Activated CD4-positive, CD25-positive, alpha-beta regulatory T cell (primary cell): ENCODE measurements around the gene C4orf50.
"Not testable (repeated sequence)": the region's sequence is repeated elsewhere in the genome, so short reads cannot be mapped to it uniquely, and the experiment has no call there.

Source experiments
- DNase-seq, 4 experiments: peaks; one replicate each; lab custom pipeline; 2025; lab: John Stamatoyannopoulos, UW

The C4orf50 gene

DNA sequence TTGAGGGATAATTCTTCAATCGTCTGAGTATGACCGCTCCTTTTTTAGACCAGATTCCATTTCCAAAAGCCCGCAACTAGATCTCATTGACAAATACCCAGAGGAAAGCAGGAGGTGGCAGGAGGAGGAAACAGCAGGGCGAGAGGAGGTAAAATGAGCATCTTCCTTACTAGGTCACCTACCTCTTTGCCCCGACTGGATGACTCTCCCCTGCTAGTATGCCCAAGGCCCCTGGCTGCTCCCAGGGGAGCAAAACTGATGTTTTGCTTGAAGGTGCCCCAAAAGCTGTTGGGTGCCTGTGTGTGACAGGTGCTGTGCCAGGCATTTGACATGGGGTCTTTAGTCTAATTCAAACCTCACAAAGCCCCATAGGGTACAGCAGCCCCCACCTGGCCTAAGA, 48.9 kb downstream of the C4orf50 start:
- DNase-seq = no peak

GRCh38 chr4:5968246-5968645, 50.0 kb downstream of the C4orf50 start:
- no peak for DNase-seq

GRCh38 chr4:5967783-5968182, 50.4 kb downstream of the C4orf50 start:
- DNase-seq = no peak

GRCh38 chr4:5965225-5965624, 53.0 kb downstream of the C4orf50 start:
- no peak for DNase-seq

GRCh38 chr4:5964030-5964429, 54.2 kb downstream of the C4orf50 start:
- DNase-seq = no peak

DNA sequence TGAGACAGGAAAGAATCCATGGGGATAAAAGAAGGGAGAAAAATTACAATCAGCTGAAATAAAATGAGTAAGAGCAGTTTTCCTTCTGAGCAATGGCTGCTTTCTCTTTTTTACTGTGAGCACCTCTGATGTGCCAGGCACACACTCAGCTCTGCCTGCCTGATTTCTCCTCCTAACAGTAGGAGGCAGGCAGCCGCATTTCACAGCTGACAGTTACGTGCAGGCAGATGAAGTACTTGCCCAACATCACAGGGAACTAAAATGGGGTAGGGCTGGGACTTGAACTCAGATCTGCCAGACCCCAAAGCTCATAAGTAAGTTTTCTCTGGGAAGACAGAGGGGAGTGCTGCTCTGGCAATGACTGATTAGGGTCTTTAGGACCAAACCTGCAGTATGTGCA, 54.6 kb downstream of the C4orf50 start:
- DNase-seq = no peak

- DNase-seq = no peak
Measured at GRCh38 chr4:5962416-5962815, 55.8 kb downstream of the C4orf50 start.

DNA sequence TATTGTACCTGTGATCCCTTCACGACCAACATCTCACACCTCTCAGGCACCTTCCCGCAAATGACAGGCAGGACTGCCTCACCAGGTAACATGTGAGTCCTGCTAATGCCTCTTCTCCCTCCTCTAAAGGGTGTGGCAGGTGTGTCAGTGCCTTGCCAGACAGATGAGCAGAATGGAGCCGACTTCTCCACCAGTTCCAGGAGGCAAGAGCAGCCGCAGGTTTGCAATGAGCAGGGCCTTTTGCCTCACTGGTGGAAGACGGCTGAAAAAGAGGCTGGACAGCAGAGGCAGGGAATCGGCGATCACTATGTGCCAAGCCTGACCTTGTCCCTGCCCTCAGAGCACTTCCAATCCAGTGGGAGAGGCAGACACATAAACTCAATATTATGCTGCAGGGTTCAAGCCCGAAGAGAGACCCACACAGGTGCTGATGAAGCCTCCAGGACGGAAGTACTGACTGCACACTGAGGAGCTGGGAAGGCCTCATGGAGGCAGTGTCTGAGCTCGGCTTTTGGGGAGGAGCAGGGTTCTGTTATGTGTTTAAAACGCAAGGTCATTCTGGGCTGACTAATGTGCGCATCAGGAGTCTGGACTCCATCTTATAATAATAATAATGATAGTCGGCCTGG, 57.9 kb downstream of the C4orf50 start:
- DNase-seq = no peak

GRCh38 chr4:5959211-5959982, 58.8 kb downstream of the C4orf50 start:
- no peak for DNase-seq

GRCh38 chr4:5958199-5958735, 60.0 kb downstream of the C4orf50 start:
- no peak for DNase-seq

GRCh38 chr4:5957076-5957475, 61.2 kb downstream of the C4orf50 start:
- DNase-seq = no peak

GRCh38 chr4:5956285-5957021, 61.8 kb downstream of the C4orf50 start:
- no peak for DNase-seq

DNA sequence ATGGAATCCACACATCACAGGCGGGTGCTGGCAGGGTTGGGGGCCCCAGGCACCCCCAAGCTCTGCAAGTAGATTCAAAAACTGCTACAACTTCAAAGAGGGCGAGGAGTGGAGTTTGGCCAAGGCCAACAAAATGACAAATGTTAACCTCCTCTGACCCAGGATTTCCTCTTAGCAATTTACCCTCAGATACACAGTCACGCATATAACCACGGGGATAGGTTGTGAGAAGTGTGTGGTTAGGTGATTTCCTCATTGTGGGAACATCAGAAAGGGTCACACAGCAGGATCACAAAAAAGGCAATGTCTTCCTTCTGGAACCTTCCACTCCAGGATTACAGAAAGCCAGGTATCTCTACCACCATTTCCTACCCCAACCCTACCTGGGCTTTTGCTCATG, 62.4 kb downstream of the C4orf50 start:
- DNase-seq = no peak

DNA sequence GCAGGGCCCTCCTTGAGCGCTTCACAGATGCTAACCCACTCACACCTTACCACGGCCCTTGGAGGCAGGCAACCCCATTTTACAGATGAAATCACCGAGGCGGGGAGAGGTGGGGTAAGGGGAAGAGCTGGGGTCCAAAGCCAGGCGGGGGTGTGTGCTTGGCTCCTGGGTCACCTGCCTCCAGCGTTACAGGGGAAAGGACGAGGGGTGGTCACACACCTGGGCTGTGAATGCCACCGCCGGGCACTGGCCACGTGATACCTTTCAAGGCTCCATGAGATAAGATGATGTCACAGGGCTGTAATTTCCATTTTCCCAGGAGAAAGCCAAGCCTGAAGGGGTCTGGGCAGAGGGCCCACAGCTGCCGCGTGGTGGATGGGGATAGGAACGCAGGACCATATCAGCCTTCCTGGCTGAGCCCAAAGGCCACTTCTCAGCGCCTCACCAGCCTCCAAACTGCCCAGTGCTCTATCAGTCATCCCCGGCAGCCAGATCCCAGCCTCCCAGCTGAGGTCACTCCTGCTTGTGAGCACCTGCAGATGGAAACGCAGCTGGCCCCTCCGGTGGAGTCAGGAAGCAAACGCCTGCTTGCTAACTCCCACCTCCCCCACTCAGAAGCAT, 62.9 kb downstream of the C4orf50 start:
- no peak for DNase-seq

DNA sequence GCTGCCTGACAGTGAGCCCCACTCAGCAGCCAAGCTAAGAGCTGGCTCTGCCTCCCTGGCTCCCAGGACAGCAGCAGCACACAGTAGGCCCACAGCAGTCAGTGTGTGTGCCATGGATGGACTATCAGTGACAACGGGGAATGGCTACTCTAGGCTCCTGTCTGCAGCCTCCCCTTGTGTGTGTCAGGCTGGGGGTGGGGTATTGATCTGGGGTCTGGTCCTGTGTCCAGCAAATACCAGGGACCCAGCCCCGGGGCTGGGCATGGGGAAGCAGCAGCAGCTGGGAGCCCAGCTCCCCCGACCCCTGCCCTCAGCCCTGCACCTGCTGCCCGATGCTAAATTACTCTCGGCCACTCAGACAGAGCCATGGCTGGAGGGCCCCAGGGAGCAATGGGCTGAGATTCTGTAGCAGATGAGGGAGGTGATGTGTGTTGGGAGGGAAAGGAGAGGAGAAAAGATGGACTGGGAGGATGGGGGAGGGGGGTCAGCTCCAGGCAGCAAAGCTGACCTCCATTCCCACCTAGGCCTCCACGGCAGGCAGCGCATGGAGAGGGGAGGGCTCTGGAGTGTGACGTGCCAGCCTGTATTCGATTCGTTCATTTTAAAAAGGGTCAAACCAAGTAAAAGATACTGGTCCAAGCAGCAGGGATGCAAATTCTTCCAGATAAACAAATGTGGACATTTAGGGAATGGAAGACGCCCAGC, 64.0 kb downstream of the C4orf50 start:
- DNase-seq = no peak

GRCh38 chr4:5952975-5953951, 65.0 kb downstream of the C4orf50 start:
- DNase-seq = no peak

- DNase-seq = no peak
Measured at GRCh38 chr4:5952286-5952974, 65.8 kb downstream of the C4orf50 start.

DNA sequence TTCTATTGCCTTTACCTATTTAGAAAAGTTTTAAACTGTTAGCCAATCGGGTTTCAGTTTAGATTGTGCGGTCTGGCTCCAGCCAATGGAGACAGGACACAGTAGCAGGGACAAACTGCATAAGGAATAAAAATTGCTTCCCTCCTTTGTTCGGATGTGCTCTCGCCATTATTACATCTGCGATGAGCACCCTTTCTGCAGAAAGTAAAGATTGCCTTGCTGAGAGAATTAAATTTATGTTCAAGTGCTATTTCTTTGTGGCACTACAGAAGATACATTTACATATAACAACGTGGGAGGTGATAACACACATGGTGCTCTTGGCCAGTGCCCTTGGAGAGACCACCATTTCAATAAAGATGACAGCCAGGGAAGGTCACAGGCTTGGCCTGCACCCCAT, 71.6 kb downstream of the C4orf50 start:
- DNase-seq = not testable (repeated sequence)

DNA sequence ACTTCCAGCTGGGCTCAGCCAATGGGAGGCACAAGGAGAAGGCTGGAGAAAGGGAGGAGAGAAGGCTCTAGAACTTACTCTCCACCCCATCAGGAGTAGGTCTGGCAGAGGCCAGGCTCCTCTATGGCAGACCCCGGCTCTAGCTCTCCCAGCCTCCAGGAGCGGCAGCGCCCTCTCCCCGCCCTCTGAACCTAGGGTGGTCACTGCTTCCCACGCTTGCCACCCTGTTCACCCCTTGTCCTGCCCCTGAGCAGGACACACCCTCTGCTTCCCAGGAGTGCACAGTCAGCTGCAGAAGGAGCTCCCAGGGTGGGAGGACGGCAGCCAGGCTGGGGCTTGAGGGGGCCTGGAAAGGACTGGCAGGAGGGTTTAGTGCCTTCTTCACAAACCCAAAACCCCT, 72.3 kb downstream of the C4orf50 start:
- DNase-seq = no peak

- DNase-seq = no peak
Measured at GRCh38 chr4:5945171-5945570, 73.1 kb downstream of the C4orf50 start.
